ENCODE data around the gene METTL9.

DNA sequence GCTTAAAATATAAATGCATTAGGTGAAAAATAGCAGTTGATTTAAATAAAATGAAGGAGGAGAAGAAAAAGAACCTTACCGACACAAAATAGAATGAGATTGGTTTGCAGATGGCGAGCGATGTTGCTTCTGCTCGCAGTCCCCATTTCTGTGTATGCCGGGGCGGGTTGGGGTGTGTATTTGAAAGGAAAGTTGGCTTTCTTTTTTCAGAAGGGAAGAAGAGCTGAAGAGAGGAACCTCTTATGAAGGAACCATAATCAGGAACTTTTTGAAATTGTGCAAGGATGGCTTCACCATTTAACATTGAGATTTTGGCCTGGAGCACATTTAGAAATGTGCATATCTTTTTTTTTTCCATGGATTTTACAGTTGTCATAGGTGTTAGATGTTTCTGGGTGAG is 53.1 kb downstream of the METTL9 start, which contains the start of gene IGSF6:
- TF ChIP-seq, protein P1, sequence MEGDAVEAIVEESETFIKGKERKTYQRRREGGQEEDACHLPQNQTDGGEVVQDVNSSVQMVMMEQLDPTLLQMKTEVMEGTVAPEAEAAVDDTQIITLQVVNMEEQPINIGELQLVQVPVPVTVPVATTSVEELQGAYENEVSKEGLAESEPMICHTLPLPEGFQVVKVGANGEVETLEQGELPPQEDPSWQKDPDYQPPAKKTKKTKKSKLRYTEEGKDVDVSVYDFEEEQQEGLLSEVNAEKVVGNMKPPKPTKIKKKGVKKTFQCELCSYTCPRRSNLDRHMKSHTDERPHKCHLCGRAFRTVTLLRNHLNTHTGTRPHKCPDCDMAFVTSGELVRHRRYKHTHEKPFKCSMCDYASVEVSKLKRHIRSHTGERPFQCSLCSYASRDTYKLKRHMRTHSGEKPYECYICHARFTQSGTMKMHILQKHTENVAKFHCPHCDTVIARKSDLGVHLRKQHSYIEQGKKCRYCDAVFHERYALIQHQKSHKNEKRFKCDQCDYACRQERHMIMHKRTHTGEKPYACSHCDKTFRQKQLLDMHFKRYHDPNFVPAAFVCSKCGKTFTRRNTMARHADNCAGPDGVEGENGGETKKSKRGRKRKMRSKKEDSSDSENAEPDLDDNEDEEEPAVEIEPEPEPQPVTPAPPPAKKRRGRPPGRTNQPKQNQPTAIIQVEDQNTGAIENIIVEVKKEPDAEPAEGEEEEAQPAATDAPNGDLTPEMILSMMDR (IDR thresholded peaks at IDR 0.05) = no peak
- TF ChIP-seq ZFX (IDR thresholded peaks at IDR 0.05; ENCODE audit: borderline replicate concordance) = no peak
